HG03469 (cell line): ENCODE measurements around the gene RAB22A.
"Not testable (repeated sequence)": the region's sequence is repeated elsewhere in the genome, so short reads cannot be mapped to it uniquely, and the experiment has no call there.

Experiments used
- ATAC-seq: cut with Tn5 transposase; IDR thresholded peaks from one replicate; pipeline ENCODE4 v1.9.1; 2021; ENCODE audit warnings: mild to moderate bottlenecking, moderate library complexity, moderate number of reproducible peaks; ENCODE audit not compliant: unreplicated experiment

Gene RAB22A

DNA sequence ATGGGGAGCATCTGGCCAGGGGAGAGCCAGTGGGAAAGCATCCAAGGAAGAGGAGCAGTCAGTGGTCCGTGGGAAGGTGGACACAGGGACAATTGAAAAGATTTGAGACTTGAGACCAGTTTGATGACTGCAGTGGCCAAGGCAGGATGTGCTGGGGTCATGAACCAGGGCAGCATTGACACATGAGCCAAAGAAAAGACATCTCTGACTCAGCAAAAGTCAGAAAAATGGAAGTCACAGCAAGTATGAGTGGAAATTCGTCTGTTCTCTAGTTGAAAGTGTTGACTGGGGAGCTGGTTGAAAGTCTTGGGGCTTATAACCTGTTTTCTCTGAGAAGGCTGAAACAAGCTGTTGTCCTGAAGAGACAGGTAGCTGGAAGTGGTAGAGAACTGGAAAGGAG, 31.3 kb downstream of the RAB22A start:
- ATAC-seq: no peak

- no peak for ATAC-seq
These were observed 32.8 kb downstream of the RAB22A start for GRCh38 chr20:58342104-58342945.

- no peak for ATAC-seq
These were observed 35.2 kb downstream of the RAB22A start for GRCh38 chr20:58344741-58345140.

DNA sequence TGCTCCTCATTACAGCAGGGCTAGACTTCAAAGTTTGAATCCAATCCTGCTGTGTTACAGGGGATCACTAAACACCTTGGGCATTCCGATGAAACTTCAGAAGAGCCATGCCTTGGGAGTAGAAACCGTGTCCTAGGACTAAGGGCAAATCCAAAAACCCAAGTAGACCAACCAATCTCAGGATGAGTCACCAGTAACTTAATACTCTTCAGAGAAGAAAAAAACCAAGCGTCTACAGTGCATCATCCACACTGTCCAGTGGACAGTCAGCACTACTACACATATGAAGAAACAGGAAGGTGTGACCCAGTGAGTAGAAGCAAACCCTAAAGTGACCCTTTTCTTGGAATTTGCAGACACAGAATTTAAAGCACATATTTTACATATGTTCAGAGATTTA, 40.1 kb downstream of the RAB22A start:
- ATAC-seq: no peak

DNA sequence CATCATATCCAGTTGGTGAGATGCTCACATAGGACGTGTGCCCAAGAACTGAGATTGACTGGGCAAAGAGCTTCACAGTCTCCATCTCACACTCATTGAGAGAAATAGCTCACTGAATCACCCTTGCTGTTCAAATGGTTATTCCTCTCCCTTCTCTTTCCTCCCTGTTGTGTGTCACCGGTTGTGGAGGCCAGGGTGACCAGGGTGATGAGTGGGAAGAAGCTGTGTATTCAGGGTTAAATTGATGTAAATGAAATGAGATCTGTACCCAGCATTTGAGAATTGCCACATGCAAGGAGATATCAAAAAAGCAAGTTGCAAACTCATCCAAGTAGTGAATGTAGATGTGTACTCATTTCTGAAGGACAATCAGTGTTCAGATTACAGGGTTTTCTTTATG, 43.0 kb downstream of the RAB22A start:
- ATAC-seq: no peak

- no peak for ATAC-seq
These were observed 49.9 kb downstream of the RAB22A start for GRCh38 chr20:58359441-58359840.

DNA sequence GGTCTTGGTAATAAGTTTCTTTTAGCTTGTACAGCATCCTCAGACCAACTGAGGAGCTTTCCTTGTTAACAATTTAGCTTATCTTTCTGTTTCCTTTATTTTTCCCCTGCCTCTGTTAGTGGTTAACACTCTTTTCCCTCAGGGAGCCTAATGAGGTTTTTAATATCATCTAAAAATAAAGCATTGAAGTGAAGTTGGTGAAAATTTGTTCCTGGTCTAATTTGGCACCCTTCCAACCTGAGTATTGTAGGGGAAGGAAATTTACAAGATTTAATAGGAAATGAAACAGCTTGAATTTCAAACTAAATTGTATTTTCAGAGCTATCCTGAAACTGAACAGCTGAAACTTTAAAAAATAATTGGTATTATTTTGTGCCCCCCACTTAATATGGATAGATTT, 51.4 kb downstream of the RAB22A start:
- no peak for ATAC-seq

GRCh38 chr20:58361481-58362205, 52.1 kb downstream of the RAB22A start:
- ATAC-seq: no peak

DNA sequence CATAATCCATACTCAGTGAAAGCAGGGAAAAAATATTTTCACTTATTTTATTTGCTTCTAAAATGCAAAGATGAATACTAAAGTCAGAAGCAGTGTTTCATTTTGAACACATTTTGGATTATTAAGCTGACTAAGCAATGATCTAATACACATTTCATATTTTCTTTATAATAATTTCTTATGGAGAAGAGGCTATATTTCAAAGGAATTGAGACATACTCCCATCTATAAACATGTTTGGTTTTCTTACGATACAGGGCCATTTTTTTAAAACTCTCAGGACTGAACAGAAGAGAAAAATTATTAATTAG, 52.6 kb downstream of the RAB22A start:
- no peak for ATAC-seq

DNA sequence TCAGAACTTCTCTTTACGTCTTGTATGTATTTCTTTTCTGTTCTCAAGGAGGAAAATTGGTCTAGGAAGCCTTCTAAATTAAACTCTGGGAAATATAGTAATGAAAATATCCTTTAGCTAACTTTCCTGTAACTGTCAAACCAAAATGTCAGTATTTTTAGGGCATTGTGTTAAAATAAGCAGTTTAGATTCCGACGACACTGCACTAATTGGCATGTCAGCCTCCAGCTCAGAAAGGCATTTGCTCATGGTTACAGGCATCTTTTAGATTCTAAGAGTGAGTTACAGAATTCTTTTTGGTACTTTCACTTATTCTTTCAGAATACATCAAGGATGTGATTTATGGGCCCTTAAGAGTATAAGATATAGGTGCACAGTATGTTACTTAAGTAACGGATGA, 53.5 kb downstream of the RAB22A start:
- ATAC-seq: no peak

DNA sequence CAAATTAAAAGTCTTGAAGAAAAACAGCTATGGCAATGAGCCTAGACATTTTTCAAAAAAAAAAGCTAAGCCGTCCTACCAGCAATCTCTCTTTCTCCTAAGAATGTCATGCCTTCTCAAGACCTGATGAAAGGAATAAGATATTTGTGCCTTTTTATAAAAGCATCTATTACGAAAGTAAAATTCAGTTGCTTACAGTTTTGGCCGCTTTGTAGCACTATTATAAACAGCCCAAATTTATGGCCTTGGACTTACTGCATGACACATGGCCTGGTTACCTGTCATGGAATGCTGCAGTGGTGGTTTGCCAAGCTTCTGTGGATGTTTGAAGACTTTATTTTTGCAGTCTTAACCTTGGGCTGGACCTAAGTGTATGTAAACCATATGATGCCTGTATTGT, 57.4 kb downstream of the RAB22A start:
- ATAC-seq: no peak

DNA sequence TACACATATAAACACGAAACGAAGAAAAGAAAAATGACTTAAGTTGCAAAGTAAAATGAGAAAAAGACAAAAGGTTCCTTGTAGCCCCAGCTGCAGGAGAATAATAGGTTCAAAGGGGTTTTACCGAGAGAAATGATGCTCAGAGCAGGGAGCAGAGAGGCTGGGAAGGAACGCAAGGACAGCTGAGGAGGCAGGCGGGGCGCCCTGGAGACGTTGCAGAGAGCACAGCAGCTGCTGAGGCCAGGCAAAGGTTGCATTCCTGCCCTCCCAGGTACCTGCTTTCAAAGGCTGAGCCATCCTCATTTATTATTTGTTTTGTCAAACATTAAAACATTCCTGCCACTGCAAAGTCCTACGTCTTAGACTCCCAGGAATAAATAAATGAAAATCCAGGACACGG, 63.3 kb downstream of the RAB22A start:
- ATAC-seq: no peak

DNA sequence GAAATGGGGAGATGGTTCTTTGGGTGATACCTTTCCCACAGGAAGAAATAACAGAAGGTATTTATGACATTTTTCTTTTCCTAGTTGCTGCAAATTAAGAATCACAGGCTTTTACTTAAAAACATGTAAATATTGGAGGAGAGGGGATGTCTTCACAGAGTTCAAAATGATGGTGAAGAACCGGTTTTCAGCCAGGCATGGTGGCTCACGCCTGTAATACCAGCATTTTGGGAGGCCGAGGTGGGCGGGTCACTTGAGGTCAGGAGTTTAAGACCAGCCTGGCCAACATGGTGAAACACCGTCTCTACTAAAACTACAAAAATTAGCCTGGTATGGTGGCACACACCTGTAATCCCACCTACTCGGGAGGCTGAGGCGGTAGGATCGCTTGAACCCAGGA, 63.8 kb downstream of the RAB22A start:
- ATAC-seq: not testable (repeated sequence)

DNA sequence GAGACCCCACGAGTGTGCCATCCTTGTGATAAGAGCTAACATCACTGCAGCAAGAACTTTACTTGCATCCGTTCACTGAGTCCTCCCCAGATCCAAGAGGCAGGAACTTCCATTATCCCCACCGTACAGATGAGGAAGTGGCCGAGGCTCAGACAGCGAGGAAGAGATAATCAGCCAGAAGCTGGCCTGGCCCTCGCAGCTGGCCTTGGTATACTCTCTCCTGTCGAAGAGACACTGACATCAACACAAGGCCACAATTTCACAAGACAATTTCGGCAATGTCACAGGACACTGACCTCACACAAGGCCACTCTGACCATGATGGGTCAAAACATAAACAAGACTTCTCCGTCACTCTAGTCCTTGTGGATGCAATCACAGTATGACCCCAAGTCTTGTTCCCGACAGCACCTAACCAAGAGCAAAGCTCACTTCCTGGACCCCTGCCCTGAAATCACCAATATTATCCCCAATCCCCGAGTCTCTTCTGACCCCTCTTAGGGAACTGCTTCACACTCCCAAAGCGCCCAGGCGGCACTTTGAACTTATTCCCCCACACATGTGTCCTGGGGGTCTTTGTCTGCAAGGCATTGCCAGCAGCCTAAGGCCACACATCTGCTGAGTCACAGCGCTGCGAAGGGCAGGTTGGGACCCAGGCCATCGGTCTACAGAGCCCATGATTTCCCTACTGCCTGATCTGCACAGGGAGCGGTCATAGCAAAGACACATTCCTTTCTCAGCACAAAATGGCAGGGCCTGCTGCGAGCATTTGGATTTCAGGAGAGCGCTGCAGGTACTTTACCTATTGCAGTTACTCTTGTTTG, 64.7 kb downstream of the RAB22A start:
- no peak for ATAC-seq

DNA sequence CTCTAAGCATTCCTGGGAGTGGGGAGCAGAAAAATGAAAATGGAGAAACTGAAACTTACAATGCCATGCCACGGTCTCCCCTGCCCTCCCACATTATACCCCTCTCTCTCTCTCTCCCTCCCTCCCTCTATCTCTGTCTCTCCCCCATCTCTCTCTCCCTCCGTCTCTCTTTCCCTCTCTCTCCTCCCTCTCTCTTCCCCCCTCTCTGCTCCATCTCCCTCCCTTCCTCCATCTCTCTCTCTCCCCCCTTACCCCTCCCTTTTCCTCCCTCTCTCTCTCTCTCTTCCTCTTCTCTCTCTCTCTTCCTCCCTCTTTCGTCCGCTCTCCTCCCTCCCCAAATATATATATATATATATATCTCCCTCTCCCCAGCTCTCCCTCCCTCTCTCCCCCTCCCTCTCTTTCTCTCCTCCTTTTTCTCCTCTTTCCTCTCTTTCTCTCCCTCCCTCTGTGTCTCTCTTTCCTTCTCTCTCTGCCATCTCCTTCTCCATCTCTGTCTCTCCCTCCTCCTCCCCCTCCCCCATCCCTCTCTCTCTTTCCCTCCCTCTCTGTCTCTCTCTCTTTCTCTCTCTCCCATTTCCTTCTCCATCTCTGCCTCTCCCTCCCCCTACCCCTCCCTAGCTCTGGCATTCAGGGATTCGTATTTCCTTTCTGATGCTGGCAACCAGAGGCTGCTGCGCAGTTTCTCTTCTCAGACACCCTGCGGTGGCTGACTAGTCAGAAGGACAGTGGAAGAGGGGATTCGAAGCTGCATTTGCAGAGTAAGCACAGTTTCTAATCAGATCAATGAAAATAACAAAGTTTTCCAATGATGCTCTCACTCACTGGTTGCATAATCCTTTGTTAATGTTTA, 65.6 kb downstream of the RAB22A start:
- ATAC-seq: no peak

DNA sequence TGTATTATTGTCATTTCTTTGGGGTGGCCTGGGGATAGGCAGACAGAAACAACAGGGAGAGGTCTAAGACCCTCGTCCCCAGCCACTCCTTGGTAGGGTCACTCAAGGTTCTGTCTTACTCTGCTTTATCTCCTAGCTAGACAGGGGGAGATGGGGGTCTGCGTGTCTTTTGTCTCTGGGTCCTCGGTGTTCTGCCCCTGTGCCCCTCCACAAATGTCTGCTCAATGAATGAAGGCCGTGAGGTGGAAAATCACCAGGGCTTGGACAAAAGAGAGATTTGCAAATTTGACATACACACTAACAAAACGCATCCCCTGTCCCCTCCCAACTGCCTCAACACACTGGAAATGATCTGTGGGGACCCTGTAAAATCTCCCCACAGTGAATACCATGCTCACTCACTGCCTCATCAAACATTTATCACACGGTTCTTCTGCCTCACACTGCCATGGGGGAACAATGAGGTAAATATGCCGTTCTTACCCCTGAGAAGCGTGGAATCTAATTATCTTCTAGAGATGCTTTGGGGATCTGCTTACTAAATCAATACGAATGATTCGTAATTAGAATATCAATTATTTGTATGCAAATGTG, 66.3 kb downstream of the RAB22A start:
- no peak for ATAC-seq

DNA sequence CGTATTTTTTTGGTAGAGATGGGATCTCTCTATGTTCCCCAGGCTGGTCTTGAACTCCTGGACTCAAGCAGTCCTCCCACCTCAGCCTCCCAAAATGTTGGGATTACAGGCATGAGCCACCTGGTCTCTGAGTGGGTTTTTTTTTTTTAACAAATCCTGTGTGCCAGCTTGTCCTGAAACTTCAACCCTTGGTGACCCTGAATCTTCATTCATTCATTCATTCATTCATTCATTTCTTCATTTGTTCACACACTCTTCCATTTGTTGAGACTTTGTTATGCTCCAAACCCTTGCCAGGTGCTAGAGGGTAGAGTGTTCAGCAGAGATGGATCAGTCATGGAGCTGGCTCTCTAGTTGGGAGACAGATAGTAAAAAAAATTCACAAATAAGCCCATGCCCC, 67.5 kb downstream of the RAB22A start:
- ATAC-seq: no peak

DNA sequence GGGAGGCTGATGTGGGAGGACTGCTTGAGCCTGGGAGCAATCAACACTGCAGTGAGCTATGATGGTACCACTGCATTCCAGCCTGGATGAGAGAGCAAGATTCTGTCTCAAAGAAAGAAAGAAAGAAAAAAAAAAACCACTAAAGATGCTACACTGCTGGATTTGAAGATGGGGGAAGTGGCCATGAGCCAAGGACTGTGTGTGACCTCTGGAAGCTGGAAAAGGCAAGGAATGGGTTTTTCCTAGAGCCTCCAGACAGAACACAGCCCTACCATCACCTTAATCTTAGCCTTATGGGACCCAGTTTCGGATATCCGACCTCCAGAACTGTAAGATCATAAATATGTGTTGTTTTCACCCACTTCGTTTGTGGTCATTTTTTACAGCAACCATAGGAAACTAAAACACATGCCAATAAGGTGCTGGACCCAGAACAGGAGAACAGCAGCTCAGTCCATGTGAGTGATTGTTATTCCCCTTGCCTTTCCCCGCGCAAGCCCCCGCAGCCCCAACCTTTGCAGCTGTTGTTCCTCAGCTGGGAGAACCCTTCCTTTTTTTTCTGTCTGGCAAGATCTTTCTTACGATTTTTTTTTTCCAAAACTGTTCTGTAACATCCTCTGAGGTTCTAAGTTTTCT, 68.4 kb downstream of the RAB22A start:
- no peak for ATAC-seq

- no peak for ATAC-seq
These were observed 69.2 kb downstream of the RAB22A start for GRCh38 chr20:58378704-58379103.

- ATAC-seq: no peak
These were observed 72.1 kb downstream of the RAB22A start for GRCh38 chr20:58381627-58382026.
